ENCODE data around the gene ADGRD2.

ADGRD2 gene

GRCh38 chr9:124467410-124468060 is 17.3 kb downstream of the ADGRD2 start:
- H3K36me3 Mint-ChIP-seq, result no peaks in the 10 kb centered on the region
- no peak overlapping the region for H3K27ac Mint-ChIP-seq
- no peaks in the 10 kb centered on the region for H3K4me1 Mint-ChIP-seq
- H3K9me3 Mint-ChIP-seq, result no peaks in the 10 kb centered on the region
- H3K27me3 Mint-ChIP-seq, result peaks cover 4% of the 10 kb centered on the region
- no peak overlapping the region for H3K4me3 Mint-ChIP-seq

GRCh38 chr9:124468061-124468740 is 17.9 kb downstream of the ADGRD2 start:
- no peaks in the 10 kb centered on the region for H3K36me3 Mint-ChIP-seq

DNA sequence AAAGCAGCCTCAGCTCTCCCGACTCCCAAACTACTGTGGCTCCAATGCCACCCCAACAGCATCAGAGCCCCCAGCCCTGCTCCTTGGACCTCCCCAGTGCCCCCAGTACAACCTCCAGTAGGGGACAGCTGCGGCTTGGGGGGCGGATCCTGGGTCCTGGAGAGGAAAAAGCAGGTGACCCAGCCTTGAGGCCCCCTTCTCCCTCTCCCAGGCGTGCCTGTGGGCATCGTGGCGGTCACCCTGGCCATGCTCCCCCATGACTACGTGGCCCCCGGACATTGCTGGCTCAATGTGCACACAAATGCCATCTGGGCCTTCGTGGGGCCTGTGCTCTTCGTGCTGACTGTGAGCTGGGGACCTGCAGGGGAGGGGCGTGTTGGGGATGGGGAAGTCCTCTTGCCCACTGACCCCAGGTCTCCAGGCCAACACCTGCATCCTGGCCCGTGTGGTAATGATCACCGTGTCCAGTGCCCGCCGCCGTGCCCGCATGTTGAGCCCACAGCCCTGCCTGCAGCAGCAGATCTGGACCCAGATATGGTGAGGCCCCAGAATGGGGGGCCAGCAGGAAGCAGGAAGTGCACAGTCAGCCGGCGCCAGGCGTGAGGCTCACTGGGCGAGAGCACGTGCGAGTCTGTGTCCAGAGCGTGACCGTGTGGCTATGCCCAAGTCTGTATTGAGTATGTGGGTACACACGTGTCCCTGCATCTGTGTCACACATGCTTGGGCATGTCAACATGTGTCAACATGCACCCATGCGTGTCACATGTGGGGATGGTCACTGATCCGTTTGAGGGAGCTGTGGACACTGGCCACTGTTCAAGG is 19.0 kb downstream of the ADGRD2 start:
- Mint-ChIP-seq H3K27ac (no peak overlapping the region), H3K4me3 (no peak overlapping the region), H3K27me3 (peaks cover 6% of the 10 kb centered on the region), H3K4me1 (no peaks in the 10 kb centered on the region), H3K9me3 (no peaks in the 10 kb centered on the region), H3K36me3 (no peaks in the 10 kb centered on the region)

More at GRCh38 chr9:124468061-124468740, 17.9 kb downstream of the ADGRD2 start:
- Mint-ChIP-seq H3K27me3 (peaks cover 4% of the 10 kb centered on the region), H3K4me3 (no peak overlapping the region), H3K27ac (no peak overlapping the region), H3K9me3 (no peaks in the 10 kb centered on the region), H3K4me1 (no peaks in the 10 kb centered on the region)

DNA sequence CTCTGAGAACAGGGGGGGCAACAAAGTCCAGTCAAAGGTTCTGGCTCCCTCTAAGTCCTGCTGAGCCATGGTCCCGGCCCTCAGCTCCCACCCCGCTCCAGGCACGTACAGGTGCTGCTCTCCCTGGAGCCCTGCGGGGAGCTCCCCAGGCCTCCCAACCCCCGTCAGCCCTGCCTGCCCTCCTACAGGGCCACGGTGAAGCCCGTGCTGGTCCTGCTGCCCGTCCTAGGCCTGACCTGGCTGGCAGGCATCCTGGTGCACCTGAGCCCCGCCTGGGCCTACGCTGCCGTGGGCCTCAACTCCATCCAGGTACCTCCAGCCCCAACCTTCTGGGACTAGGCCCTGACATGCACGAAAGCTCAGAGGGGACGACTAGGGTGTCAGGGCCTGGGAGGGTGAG is 20.1 kb downstream of the ADGRD2 start:
- Mint-ChIP-seq H3K27ac (no peak overlapping the region), H3K36me3 (no peaks in the 10 kb centered on the region), H3K9me3 (no peaks in the 10 kb centered on the region)

GRCh38 chr9:124470726-124471125 is 20.5 kb downstream of the ADGRD2 start:
- H3K27ac Mint-ChIP-seq, result no peak overlapping the region
- no peaks in the 10 kb centered on the region for H3K9me3 Mint-ChIP-seq
- no peak overlapping the region for H3K4me3 Mint-ChIP-seq
- H3K36me3 Mint-ChIP-seq, result no peaks in the 10 kb centered on the region
- H3K27me3 Mint-ChIP-seq, result peaks cover 4% of the 10 kb centered on the region
- no peaks in the 10 kb centered on the region for H3K4me1 Mint-ChIP-seq

More for the DNA sequence above, 20.1 kb downstream of the ADGRD2 start:
- Mint-ChIP-seq H3K4me3 (no peak overlapping the region), H3K27me3 (peaks cover 4% of the 10 kb centered on the region), H3K4me1 (no peaks in the 10 kb centered on the region)

GRCh38 chr9:124471761-124472160 is 21.5 kb downstream of the ADGRD2 start:
- no peak overlapping the region for H3K27ac Mint-ChIP-seq

DNA sequence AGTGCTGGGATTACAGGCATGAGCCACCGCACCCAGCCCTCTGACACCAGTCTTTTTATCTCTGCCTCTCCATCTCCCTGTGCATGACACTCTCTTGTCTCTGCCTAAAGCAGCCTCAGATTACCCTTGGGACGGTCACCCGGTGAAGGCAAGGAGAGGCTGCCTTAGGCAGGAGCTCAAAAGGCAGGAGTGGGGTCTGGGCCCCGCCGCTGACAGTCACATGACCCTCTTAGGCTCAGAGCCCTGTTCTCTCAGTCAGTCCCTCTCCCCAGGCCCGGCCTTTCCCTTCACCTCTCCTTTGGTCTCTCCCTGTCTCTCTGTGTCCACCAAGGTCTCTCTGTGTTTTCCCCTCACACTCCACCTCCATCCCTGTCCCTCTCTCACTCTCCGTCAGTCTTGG is 22.5 kb downstream of the ADGRD2 start:
- Mint-ChIP-seq H3K4me1 (no peaks in the 10 kb centered on the region), H3K27me3 (peaks cover 7% of the 10 kb centered on the region), H3K36me3 (no peaks in the 10 kb centered on the region), H3K4me3 (no peak overlapping the region), H3K27ac (no peak overlapping the region), H3K9me3 (no peaks in the 10 kb centered on the region)

More at GRCh38 chr9:124471761-124472160, 21.5 kb downstream of the ADGRD2 start:
- no peaks in the 10 kb centered on the region for H3K9me3 Mint-ChIP-seq
- no peak overlapping the region for H3K4me3 Mint-ChIP-seq
- H3K4me1 Mint-ChIP-seq, result no peaks in the 10 kb centered on the region
- H3K36me3 Mint-ChIP-seq, result no peaks in the 10 kb centered on the region
- peaks cover 7% of the 10 kb centered on the region for H3K27me3 Mint-ChIP-seq

GRCh38 chr9:124473310-124473709 is 23.1 kb downstream of the ADGRD2 start:
- Mint-ChIP-seq H3K36me3 (no peaks in the 10 kb centered on the region), H3K27ac (no peak overlapping the region), H3K4me1 (no peaks in the 10 kb centered on the region)

GRCh38 chr9:124474151-124474550 is 23.9 kb downstream of the ADGRD2 start:
- no peak overlapping the region for H3K4me3 Mint-ChIP-seq
- H3K27me3 Mint-ChIP-seq, result peaks cover 7% of the 10 kb centered on the region
- no peak overlapping the region for H3K27ac Mint-ChIP-seq
- H3K9me3 Mint-ChIP-seq, result no peaks in the 10 kb centered on the region
- H3K4me1 Mint-ChIP-seq, result no peaks in the 10 kb centered on the region
- H3K36me3 Mint-ChIP-seq, result no peaks in the 10 kb centered on the region

More at GRCh38 chr9:124473310-124473709, 23.1 kb downstream of the ADGRD2 start:
- no peak overlapping the region for H3K4me3 Mint-ChIP-seq
- peaks cover 8% of the 10 kb centered on the region for H3K27me3 Mint-ChIP-seq
- H3K9me3 Mint-ChIP-seq, result no peaks in the 10 kb centered on the region

- Mint-ChIP-seq H3K36me3 (no peaks in the 10 kb centered on the region), H3K9me3 (no peaks in the 10 kb centered on the region), H3K27ac (no peak overlapping the region), H3K4me1 (no peaks in the 10 kb centered on the region), H3K4me3 (no peak overlapping the region), H3K27me3 (peaks cover 7% of the 10 kb centered on the region)
These were observed 25.1 kb downstream of the ADGRD2 start for GRCh38 chr9:124475158-124475867.

GRCh38 chr9:124475868-124476690 is 25.8 kb downstream of the ADGRD2 start:
- Mint-ChIP-seq H3K36me3 (no peaks in the 10 kb centered on the region), H3K4me3 (no peak overlapping the region), H3K27me3 (peaks cover 7% of the 10 kb centered on the region), H3K9me3 (no peaks in the 10 kb centered on the region), H3K27ac (no peak overlapping the region), H3K4me1 (no peaks in the 10 kb centered on the region)

- Mint-ChIP-seq H3K27me3 (peaks cover 7% of the 10 kb centered on the region), H3K9me3 (no peaks in the 10 kb centered on the region), H3K27ac (no peak overlapping the region), H3K36me3 (no peaks in the 10 kb centered on the region), H3K4me1 (no peaks in the 10 kb centered on the region), H3K4me3 (no peak overlapping the region)
These were observed 27.0 kb downstream of the ADGRD2 start for GRCh38 chr9:124477211-124477647.

DNA sequence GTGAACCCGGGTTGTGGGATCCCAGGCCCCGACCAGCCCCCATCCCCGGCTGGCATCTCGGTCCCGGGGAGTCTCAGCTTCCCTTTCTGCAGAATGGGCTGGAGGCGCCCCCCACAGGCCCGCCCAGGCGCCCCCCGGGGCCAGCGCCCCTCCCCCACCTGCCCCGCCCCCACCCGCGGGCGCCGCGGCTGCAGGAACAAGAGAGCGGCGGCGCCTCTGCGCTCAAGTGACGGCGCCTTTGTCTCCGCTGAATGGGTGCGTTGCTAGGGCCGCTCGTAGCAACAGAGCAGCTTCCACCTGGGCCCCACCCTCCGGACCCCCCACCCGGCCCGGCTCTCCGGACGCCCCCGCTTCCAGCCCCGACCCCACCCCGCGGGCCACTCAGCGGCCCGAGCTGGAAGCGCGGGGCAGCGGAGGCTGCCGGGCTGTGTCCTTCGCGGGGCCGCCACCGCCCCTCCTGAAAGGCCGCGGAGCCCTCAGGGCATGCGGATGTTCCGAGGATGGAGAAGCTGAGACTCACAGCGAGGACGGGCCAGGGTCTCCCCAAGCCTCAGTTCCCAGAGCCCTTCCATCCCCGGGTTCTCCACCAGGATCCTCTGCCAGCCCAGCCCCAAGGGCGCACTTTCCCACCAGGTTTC is 27.5 kb downstream of the ADGRD2 start:
- no peaks in the 10 kb centered on the region for H3K9me3 Mint-ChIP-seq
- no peak overlapping the region for H3K27ac Mint-ChIP-seq
- no peak overlapping the region for H3K4me3 Mint-ChIP-seq
- peaks cover 7% of the 10 kb centered on the region for H3K27me3 Mint-ChIP-seq
- no peaks in the 10 kb centered on the region for H3K36me3 Mint-ChIP-seq
- H3K4me1 Mint-ChIP-seq, result no peaks in the 10 kb centered on the region

DNA sequence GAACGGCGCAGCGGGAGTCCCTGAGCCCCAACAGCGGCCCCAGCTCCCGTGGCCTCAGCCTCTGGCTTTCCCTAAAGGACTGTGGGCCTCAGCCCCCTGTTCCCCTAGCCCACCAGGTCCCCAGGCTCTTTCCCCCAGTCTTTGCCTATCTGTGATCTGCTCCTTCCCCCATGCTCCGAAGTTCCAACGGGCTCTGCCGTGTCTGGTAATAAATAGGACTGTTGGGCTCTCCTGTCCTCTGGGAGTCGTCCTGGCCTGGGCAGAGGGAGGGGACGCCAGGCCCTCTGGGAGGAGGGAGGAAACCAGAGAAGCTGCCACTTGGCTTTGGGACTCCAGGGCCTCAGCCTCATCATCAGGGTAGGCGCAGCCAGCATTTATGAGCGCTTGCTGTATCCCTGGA is 28.1 kb downstream of the ADGRD2 start:
- peaks cover 7% of the 10 kb centered on the region for H3K27me3 Mint-ChIP-seq
- no peaks in the 10 kb centered on the region for H3K36me3 Mint-ChIP-seq
- no peaks in the 10 kb centered on the region for H3K4me1 Mint-ChIP-seq
- H3K9me3 Mint-ChIP-seq, result no peaks in the 10 kb centered on the region
- H3K27ac Mint-ChIP-seq, result no peak overlapping the region
- H3K4me3 Mint-ChIP-seq, result no peak overlapping the region

Measured in activated naive CD4-positive, alpha-beta T cell treated with anti-CD3 and anti-CD28 coated beads, Interleukin-2, amount 50 U/mL, for 24 hours (primary cell).